ENCODE results near the gene CACNG1. TPM values are rescaled to one million over a fixed set of nuclear protein-coding genes. Genes with fewer than 3 reads are reported as not detected.
A peak's percentile ranks its signal among the peaks of the same experiment; 100 is the strongest.

The CACNG1 gene
- total RNA-seq, 4 donors from 2014 or later, result not detected

DNA sequence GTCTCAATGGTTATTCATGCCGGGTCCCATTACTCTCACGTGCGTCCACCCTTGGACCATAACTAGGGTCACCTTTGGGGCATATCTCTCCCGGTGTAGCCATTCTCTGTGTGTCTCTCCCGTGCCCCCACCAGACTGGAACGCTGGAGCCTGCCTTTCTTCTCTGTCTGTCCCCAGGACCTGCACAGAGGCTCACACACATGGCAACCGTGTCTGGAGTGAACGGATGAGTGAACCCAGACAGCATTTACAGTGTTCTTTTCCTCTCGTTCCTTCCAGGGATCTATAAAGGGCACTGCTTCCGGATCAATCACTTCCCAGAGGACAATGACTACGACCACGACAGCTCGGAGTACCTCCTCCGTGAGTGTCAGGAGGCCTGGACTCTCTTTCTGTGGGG, 26.4 kb upstream of the CACNG1 start:
- H3K36me3 ChIP-seq, result no peaks in the 10 kb centered on the region
- H3K27ac ChIP-seq, result no peak overlapping the region
- no peak for TF ChIP-seq EP300 (IDR thresholded peaks at IDR 0.05; ENCODE audit: low read depth)
- no peak for TF ChIP-seq POLR2A (IDR thresholded peaks at IDR 0.05)
- TF ChIP-seq CTCF (IDR thresholded peaks at IDR 0.05), result no peak
- no peak overlapping the region for H3K4me3 ChIP-seq
- no peaks in the 10 kb centered on the region for H3K9me3 ChIP-seq
- intact Hi-C loops (cut with DNase I; ENCODE audit: low total_unique reads) (no loop called here), in situ Hi-C loops (cut with MboI; ENCODE audit: low pct_ligation_motif_present in 1 of 4, low pct_unique_long_range_greater_than_20kb in 1 of 4, low sequenced_read_pairs in 3 of 4) (no loop called here)
- H3K27me3 ChIP-seq, result no peaks in the 10 kb centered on the region
- no peaks in the 10 kb centered on the region for H3K4me1 ChIP-seq
- no peak for DNase-seq
- WGBS, 2 donors (ENCODE audit: low coverage in 1 of 2), result 84% methylated on average over 14 of the region's 14 CpGs; no CpG with 5 or more reads in 1 of the 2 donors

- DNase-seq, result peak; percentile 9
Measured at GRCh38 chr17:67018471-67019434, 25.6 kb upstream of the CACNG1 start.

DNA sequence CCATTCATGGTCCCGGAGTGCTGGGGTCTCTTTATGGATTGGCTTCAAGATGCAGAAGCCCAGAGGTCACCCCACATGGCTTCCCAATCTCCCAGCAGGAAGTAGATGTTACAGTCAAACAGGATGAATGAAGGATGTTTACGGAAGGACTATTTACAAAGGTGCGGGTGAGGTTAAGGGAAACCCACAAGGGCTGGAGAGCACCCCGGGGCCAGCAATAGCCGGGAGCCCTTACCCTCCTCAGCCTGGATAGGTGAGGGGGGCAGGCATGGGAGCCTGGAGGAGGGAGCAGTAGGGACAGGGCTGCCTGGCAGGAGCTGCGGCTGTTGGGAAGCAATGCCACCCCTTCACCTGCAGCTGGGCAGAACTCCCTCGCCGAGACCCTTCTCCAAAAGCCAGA, 24.5 kb upstream of the CACNG1 start:
- 76% methylated on average over 8 of the region's 8 CpGs; no CpG with 5 or more reads in 1 of the 2 donors for WGBS, 2 donors (ENCODE audit: low coverage in 1 of 2)
- Histone ChIP-seq H3K27me3 (no peaks in the 10 kb centered on the region), H3K9me3 (no peaks in the 10 kb centered on the region), H3K27ac (no peak overlapping the region), H3K4me3 (no peak overlapping the region), H3K36me3 (no peaks in the 10 kb centered on the region), H3K4me1 (peaks cover 0 to 1% (median under 1%) of the 10 kb centered on the region in 4 donors)
- intact Hi-C loops (cut with DNase I; ENCODE audit: low total_unique reads) (no loop called here), in situ Hi-C loops (cut with MboI; ENCODE audit: low pct_ligation_motif_present in 1 of 4, low pct_unique_long_range_greater_than_20kb in 1 of 4, low sequenced_read_pairs in 3 of 4) (no loop called here)
- no peak for DNase-seq
- TF ChIP-seq POLR2AphosphoS5 (IDR thresholded peaks at IDR 0.05) (no peak), POLR2A (IDR thresholded peaks at IDR 0.05) (no peak), EP300 (IDR thresholded peaks at IDR 0.05; ENCODE audit: low read depth) (no peak), CTCF (IDR thresholded peaks at IDR 0.05) (no peak)

More at GRCh38 chr17:67018471-67019434, 25.6 kb upstream of the CACNG1 start:
- no peaks in the 10 kb centered on the region for H3K36me3 ChIP-seq
- no peaks in the 10 kb centered on the region for H3K9me3 ChIP-seq
- H3K27me3 ChIP-seq, result no peaks in the 10 kb centered on the region
- H3K4me3 ChIP-seq, result no peak overlapping the region
- in situ Hi-C loops (cut with MboI; ENCODE audit: low pct_ligation_motif_present in 1 of 4, low pct_unique_long_range_greater_than_20kb in 1 of 4, low sequenced_read_pairs in 3 of 4) (no loop called here), intact Hi-C loops (cut with DNase I; ENCODE audit: low total_unique reads) (no loop called here)
- no peak overlapping the region for H3K27ac ChIP-seq
- TF ChIP-seq EP300 (IDR thresholded peaks at IDR 0.05; ENCODE audit: low read depth), result no peak
- TF ChIP-seq POLR2A (IDR thresholded peaks at IDR 0.05), result no peak
- no peak for TF ChIP-seq CTCF (IDR thresholded peaks at IDR 0.05)
- no peak for TF ChIP-seq POLR2AphosphoS5 (IDR thresholded peaks at IDR 0.05)
- WGBS, 2 donors (ENCODE audit: low coverage in 1 of 2), result 57 to 84% methylated on average over 1 to 12 of the region's 12 CpGs
- no peaks in the 10 kb centered on the region for H3K4me1 ChIP-seq

- TF ChIP-seq EP300 (IDR thresholded peaks at IDR 0.05; ENCODE audit: low read depth) (no peak), CTCF (IDR thresholded peaks at IDR 0.05) (no peak), POLR2AphosphoS5 (IDR thresholded peaks at IDR 0.05) (no peak), POLR2A (IDR thresholded peaks at IDR 0.05) (no peak)
- WGBS, 2 donors (ENCODE audit: low coverage in 1 of 2), result 68 to 80% methylated on average over 3 to 11 of the region's 11 CpGs
- H3K9me3 ChIP-seq, result no peaks in the 10 kb centered on the region
- no peak overlapping the region for H3K4me3 ChIP-seq
- no peak overlapping the region for H3K27ac ChIP-seq
- no peaks in the 10 kb centered on the region for H3K27me3 ChIP-seq
- peaks cover 0 to 4% (median 2%) of the 10 kb centered on the region in 4 donors for H3K4me1 ChIP-seq
- DNase-seq, result no peak
- no peaks in the 10 kb centered on the region for H3K36me3 ChIP-seq
- in situ Hi-C loops (cut with MboI; ENCODE audit: low pct_ligation_motif_present in 1 of 4, low pct_unique_long_range_greater_than_20kb in 1 of 4, low sequenced_read_pairs in 3 of 4) (no loop called here), intact Hi-C loops (cut with DNase I; ENCODE audit: low total_unique reads) (no loop called here)
Measured at GRCh38 chr17:67020293-67020766, 24.0 kb upstream of the CACNG1 start.
